ENCODE measurements around the gene SERPINB11.
"Not testable (repeated sequence)": the region's sequence is repeated elsewhere in the genome, so short reads cannot be mapped to it uniquely, and the experiment has no call there.

The SERPINB11 gene, protein sequence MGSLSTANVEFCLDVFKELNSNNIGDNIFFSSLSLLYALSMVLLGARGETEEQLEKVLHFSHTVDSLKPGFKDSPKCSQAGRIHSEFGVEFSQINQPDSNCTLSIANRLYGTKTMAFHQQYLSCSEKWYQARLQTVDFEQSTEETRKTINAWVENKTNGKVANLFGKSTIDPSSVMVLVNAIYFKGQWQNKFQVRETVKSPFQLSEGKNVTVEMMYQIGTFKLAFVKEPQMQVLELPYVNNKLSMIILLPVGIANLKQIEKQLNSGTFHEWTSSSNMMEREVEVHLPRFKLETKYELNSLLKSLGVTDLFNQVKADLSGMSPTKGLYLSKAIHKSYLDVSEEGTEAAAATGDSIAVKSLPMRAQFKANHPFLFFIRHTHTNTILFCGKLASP

DNA sequence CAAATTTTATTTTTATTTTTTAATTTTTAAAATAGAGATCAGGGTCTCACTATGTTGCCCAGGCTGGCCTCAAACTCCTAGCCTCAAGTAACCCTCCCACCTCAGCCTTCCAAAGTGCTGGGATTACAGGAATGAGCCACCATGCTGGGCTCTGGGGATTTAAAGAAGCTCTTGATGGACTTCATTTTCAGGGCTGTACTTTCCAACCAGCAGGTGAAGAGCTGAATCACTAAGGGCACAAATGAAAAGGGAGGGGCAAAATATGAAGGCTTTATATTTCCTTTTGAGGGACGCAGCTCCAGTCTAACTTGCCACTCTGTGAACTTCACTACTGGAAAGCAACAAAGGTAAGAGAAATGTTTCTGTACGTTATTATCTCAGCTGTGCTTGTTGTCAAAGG is at the start of gene SERPINB11:
SERPINB11 (plus strand) TSS at position 301 of the 400 bp plus-strand sequence. CDS start 7,234 bp downstream, outside the sequence.
- no peak for DNase-seq

DNA sequence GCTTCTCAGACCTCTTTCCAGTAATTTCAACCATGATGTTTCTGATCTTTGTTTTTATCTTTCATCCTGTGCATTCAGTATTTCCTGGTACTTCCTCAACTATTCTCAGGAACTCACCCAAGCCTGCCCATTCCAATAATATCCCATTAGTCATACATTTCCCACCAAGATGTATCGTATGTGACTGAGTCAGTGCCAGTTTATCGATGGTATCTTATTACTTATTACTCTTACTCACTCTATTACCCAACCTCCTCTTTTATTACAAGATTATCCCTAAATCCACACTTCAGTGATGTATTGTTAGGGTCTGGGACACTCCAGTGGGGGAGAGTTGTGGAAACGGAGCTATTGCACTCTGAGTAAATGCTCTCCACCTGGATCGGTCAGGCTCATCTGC is 43.8 kb upstream of the SERPINB11 start:
- DNase-seq: not testable (repeated sequence)

DNA sequence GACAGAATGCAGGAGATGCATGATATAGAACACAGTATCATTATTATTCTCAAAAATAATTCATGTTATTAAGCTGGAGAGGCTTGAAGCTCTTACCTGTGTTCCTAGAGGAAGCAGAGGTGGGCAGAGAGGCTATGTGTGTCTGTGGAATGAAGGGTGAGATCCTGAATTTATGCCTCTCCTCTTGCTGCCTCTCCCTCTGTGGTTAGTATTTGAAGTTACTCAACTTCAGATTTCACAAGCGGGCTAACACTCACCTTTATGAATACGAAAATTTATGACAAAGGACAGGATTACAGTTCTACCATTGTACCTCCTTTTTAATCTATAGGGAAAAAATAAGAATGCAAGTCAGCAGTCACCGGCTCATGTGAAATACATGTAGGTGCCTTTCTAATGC is 41.0 kb upstream of the SERPINB11 start, which contains the start of gene SERPINB3:
SERPINB3 (minus strand) TSS at position 144 of the 400 bp plus-strand sequence. CDS start 677 bp downstream, outside the sequence.
- not testable (repeated sequence) for DNase-seq

DNA sequence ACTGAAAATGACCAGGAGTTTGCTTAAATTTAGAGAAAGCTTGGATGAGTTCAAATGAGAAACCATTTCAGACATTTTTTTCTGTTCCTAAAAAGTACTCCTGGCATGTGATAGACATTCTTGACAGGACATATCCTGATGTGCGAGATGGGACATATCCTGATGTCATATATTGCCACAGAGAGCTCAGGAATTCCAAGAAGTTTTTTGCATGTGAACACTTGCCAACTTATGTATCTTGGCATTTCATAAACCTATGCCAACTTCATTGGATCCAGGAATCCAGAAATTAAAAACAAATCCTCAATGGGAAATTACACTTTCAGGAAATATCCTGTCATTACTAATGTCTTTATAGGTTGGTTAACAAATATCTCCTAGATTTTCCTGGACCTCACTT is 38.2 kb upstream of the SERPINB11 start:
- no peak for DNase-seq

DNA sequence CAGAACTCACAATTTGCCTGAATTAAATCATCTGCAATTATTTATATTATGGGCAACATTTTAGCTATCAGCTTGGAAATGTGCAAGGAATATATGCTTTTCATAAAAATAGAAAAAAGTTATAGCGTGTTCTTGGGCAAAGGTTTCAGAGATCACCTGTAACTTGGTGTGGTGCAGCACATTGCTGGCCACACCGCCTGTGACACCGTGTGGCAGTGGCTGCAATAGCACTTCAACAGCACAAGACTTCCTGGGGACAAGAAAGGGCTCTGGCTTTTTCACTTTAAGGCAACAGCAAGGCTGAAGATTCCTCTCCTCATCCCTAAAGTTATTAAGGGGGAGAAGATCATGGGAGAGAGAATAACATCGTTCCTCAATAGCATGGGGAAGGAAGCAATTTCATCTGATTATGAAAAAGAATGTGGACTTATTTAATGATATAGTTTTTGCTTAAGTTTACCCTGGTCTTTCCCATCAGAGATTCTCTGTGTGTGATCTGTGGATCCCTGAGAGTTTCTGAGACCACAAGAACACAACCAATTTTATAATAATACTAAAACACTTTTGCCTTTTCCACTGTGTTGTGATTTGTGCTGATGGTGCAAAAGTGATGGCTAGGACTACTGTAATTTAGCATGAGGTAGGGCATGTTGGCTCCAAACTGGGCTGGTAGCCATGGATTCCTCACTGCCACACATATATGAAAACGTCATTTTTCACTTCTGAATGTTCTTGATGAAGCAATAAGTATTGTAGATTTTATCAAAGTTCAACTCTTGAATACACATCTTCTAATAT is 26.0 kb upstream of the SERPINB11 start:
- DNase-seq: peak in 1 of 2 experiments; percentile 13

DNA sequence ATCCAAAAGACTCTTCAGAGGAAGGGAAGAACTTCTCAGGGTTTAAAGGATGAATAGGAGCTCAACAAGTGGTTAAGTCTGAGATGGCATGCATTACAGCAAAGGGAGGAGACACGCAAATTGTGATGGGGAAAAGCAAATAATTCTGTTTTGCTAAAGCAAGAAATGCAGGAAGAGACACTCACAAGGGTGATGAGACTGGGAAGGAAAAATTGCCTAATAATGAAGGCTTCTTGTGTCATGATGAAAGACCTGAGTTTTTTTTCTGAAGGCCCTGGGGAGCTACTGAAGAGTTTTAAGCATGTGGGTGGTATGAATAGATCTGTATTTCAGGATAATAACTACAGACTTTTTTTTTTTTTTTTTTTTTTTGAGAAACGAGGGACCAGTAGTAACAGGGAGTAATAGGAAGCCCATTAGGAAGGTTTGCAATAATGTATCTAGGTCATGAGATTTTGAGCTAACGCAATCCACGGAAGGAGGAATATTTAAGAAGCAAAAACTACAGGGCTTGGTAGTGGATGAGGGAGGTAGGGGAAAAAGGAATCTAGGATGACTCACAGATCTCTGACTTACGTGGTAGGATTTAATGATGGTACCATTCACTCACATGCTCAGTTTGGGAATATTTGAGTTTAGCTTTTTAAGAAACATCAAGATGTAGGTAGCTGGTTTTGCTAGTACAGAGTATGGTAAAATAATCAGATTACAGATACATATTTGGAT is 25.1 kb upstream of the SERPINB11 start:
- DNase-seq: no peak

DNA sequence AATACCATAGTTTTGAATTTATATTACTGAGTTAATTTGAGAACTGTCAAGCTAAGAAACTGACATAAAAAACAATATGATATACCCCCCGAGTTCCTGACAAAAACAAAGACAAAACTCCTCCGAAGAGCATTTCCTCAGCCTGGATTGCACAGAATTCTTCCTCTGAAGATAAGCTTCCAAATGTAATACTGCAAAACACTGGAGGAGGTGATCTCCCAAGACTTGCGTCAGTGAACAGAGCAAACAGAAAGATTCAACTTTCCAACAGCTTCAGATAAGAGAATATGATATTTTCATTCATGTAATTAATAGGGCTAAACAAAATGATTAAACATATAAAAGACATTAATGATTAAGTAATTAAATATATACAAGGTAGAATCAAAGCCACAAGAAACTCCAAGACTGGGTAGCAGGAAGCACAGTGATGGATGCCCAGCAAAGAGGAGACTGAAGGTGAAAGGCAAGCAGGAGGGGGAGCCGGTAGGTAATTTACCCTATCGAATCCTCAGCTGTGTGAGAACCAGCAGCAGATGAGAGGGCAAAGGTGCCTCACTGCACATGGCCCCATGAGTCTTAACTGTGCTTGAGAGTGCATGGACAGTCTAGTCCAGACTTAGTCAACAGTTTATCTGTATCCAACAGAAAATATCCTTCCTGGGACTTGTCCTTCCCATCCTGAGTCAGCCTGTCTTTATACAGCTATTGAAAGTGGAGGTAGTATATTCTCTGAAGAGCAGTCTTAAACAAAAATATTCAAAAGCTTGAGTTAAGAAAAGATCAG is 22.7 kb upstream of the SERPINB11 start:
- no peak for DNase-seq

DNA sequence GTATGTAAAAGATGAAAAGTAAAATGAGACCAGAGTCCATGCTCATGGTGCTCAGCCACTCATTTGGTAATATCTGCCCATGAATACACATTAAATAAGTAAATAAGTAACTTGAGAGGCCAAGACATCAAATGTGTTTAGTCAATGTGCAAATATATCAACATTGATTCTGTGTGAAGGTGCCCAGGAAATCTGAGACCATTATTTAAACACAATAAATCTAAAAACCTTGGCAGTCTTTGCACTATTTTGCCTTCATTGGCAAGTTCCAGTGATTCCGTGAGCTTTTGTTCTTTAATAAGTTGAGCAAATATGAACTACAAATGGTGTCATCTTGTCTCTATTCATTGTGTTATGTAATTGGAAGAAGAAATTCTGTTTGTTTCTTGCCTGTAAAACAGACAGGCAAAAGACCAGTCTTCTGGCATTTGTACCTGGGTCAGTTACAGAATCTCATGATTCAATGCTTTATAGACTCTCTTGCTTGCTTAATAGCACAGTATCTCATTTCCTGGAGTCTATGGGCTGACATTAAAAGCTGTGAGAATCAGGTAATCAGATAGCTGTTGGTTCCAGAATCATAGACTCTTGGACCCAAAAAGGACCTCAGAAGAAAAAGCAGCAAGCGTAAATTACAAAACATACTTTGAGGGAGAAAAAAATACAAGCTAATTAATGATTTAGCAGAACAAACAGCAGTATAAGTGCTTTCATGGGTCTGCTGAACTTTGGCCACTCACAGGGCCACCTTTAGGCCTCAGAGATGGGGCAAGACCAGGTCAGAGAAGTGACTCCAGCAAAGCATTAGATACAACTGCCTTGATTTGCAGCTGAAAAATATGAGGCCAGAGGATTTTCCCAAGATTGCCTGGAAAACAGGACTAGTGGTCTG is 21.1 kb upstream of the SERPINB11 start:
- peak; percentile 6 to 16 for DNase-seq

DNA sequence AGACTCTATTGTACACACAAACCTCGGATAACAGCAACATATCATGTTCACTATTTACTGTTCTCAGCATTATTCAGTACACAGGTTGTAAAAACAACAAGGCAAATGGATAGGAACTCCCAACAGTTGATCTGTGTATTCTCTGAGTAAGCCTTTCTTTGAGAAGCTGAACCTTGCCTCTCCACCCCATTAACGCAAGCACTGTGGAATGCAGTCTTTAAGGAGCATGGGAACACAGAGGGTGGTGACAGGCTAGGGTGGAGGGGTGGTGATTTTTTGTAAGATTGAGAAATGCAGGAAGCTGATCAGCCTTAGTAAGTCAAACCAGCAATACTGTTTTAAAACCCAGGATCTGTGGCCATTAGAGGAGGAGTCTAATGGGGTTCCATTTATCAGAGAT is 19.6 kb upstream of the SERPINB11 start:
- no peak for DNase-seq

DNA sequence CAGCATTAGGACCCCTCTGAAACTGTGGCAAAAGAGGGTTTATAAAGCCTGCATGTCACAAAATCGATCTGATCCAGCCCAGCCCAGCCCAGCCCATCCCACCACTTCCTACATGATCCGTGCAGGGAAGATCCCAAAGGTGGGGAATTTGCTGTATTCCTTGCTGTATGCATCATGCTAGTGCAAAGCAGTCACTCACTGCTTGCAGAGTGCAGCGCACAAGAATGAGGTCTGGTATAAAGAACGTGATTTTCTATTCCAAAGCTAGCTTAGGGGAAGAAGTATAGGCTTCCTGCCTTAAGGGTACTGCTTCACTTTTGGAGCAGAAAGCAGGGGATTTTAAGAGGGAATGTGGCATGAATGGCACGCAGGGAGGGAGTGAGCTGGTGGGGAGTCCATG is 18.9 kb upstream of the SERPINB11 start:
- no peak for DNase-seq

DNA sequence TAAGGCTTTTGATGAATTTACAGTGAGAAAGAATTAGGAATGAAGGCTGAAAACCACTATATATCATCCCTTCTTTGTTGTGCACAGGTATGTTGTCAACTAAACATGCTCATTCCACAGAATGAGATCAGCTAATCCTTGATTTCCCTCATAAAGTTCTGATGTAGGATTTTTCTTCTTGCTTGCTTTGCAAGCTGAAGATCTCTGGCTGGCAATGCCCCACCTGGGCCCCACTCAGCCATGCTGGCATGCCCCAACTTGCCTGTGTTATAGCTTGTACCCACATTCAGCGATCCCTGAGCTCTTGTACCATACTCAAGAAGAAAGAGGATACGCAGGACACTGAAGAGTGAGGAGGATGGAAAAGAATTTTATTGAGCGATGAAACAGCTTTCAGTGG is 18.0 kb upstream of the SERPINB11 start:
- no peak for DNase-seq

DNA sequence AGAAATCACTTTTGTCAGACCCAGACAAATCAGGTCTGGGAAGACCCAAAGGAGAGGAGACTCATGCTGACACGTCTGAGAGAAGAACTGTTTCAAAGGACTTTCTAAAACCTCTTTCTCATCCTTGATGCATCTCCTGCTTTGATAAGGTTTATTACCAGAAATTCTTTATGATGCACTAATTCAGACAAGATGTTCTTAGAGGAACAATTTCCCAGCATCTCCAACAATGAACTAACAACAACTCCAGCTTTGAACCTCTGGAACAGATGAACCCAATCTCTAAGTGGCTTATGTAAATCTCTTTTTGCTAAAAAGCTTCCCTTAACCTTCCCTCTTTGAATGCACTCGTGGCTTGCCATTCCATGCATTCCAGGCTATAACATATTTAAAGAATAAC is 15.9 kb upstream of the SERPINB11 start:
- no peak for DNase-seq

DNA sequence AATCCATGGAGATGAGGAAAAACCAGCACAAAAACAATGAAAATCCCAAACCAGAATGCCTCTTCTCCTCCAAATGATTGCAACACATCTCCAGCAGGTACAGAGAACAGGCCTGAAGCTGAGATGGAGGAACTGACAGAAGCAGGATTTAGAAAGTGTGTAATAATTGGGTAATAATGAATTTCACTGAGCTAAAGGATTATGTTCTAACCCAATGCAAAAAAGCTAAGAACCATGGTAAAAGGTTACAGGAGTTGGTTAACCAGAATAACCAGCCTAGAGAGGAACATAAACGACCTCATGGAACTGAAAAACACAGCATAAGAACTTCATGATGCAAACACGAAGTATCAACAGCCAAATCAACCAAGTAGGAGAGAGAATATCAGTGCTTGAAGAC is 13.7 kb upstream of the SERPINB11 start:
- DNase-seq: no peak

DNA sequence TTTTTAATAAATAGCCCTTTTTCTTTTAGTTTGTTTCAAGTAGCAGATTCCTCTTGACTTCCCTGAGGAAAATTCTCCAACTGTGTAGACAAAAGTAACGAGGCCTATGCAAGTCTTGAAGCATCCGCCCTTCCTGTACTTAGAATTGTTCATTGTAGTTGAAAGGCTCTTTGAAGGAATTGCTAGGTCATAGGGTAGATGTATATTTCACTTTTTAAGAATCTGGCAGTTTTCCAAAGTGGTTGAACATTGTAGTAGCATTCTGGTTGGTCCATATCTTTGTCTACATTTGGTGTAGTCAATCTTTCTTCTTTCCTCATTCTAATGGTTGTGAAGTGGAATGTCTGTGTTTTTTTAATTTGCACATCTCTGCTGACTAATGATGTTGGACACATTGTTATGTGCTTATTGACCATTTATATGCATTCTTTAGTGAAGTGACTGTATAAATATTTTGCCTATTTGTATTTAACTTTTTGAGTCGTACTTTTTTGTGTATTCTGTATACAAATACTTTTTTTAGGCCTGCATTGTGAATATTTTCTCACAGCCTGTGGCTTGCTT is 5.6 kb upstream of the SERPINB11 start:
- no peak for DNase-seq

DNA sequence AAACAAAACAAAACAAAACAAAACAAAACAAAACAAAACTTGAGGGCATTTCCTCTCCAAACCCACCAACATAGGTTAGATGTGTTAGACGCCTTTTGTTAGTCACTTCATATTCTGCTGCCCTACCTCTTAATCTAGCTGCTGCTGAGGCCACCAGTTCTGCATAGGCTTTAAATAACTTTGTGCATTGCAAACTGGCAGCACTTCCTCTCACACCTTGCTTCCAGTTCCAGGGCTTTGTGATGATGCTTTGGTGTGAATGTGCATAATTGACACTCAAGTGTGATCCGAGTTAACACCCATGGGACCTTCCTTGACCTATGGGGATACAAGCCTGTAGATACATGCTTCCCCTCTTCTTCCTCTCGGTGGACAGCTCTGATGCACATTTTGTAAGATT is 2.3 kb upstream of the SERPINB11 start:
- no peak for DNase-seq

DNA sequence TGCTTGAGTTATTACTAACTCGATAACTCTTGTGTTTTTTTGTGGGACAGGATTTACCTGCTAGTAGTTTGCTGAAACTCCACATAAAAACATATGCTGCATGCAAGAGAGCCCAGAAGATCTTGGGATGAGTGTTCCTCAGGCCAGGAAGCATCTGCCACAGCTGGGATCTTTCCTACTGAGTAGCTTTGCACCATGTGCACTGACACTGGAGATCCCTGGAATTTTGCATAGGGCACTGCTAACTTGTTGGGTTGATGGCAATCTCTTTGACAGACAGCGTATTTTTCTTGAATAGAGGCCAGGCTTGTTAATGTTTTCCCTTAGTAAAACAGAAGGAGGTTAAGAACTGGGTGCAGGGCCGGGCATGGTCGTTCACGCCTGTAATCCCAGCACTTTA is 808 bp upstream of the SERPINB11 start:
- no peak for DNase-seq

DNA sequence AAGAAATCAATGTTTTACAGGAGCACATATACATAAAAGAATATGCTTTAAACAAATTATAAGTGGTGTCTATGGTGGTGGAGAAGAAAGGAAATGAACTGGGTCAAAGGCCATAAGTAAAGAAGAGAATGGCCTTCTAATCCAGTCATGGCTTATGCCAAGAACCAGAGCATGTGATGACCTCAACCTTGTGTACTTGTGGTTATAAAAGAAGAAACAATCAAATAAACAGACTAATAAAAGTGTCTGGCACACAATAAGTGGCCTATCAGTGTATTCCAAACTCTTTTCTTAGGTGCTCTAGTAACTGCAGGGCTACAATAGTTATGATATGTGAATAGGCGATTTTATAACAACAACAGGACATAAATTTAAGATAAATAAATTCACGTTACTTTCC is 2.6 kb downstream of the SERPINB11 start:
- no peak for DNase-seq

DNA sequence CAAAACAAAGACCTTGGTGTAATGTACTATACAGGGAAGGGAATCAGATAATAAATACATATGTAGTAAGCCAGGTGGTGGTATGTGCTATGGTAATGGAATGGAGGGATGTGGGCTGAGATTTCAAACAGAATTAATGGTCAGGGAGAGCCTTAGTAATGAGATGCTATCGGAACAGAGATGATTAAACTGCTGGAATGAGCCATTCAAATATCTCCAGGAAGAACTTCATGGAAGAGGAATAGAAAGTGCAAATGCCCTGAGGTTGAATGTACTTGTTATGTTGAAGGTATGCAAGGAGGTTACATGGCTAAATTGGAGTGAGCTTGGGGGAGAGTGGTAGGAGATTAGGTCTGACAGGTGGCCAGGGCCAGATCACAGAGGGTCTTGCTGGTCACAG is 5.1 kb downstream of the SERPINB11 start:
- DNase-seq: no peak

DNA sequence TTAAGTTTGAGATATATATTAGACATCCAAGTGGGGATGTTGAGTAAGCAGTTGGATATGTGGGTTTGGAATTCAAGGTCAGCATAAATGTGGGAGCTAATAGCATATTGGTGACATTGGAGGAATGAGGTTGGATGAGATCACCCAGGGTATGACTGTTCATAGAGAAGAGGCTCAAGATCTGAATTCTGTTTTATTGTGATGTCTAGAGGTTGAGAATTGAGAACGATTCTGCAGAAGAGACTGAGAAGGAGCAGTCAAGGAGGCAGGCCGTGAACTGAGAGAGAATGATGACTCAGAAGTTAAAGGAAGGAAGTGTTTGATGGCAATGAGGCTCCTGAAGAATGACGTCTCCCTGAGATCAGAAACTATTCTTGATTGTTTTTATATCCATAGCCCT is 5.9 kb downstream of the SERPINB11 start:
- DNase-seq: no peak

DNA sequence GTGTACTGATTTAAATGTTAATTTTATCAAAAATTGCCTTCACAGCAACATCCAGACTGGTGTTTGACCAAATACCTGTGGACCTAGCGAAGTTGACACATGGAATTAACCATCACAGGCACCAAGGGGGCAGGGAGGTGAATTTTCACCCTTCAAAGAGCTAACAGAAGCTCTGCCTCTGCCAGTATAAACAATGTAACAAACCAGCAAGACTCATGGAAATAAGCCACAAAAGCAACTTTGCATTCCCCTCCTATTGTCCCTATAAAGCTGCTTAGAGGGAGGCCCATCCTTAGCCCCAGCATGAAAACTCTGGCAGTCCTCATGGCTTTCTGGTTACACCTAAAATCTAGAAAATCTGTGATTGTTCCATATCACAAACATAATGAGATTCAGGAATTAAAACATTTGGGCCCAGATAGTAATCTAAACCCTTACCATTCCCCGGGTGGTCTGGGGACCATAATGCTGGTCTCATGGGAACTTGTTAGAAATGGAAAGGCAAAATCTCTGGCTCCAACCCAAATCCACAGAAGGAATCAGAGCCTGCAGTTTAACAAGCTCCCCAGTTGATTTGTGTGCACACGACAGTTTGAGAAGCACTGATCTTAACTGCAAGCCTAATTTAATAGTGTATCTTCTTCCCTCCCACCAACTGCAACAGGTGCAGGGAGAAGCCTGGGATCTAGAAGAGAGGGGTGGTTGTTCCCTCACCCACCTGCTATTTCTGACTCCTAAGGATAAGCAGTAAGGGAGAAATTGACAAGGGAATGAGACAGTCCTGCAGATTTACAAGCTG is 23.1 kb downstream of the SERPINB11 start:
- no peak for DNase-seq
